GDM1 (cell line): ENCODE results near the gene APLN.

Experiments used
- DNase-seq: peaks from one replicate; lab custom pipeline; 2025; lab: John Stamatoyannopoulos, UW

APLN gene, protein sequence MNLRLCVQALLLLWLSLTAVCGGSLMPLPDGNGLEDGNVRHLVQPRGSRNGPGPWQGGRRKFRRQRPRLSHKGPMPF

DNA sequence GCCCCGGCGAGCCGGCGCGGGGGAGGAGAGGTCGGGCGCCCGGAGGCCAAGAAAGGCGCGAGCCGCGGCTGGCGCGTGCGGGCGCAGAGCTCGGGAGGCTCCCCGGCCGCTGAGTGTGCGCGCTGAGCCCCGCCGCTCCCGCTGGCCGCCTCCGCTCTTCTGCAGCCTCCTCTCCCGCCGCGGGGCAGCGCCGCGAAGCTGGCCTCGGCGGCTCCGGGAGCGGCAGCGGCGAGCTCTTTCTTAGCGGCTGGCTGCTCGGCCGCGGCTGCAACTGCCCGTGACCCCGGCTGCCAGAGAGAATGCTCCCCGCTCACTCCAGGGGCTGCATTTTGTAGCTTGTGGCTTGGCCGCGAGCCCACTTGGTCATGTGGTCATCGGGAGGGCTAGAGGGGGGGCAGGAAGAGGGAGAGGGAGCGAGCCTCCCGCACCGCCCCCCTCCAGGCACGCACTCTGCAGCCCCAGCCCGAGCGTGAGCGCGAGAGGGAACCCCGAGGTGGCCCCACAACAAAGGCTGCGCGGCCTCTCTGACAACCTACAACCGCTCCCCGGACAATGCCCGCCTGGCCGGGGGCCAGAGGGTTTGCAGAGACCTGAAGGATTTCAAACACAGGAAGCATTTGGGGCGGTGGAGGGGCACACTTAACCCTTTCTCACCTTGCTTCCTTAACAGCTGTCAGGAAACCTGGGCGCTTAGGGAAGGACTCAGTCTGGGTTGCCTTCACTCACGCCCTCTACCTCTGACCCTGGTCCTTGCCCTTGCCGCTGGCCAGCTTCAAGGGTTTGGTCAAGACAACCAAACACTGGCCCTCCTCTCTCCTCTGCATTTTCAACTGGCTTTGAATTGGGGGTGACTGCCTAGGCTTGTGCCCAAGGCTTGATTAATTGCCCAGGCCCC, at the start of gene APLN:
APLN (minus strand) TSS at position 305 of the 895 bp plus-strand sequence. CDS start 326 bp downstream, outside the sequence.
- DNase-seq, result no peak

DNA sequence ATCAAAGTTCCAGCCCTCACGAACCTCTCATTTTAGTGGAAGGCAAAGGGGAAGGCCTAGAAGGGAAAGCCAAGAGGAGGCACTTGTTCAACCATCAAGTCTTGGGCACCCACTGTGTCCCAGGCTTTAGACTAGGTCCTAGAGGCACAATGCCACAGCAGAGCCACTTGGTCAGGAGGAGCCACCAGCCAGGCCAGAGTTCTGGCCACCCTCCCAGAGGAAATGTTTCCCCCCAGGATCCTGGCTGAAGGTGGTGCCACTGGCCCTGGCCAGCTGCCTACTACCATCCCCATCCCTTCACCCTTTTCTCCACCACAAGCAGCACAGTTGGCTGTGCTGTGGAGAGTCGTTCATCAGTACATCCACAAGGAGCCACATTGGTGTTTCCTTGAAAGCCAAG, 49.7 kb upstream of the APLN start:
- DNase-seq, result no peak

DNA sequence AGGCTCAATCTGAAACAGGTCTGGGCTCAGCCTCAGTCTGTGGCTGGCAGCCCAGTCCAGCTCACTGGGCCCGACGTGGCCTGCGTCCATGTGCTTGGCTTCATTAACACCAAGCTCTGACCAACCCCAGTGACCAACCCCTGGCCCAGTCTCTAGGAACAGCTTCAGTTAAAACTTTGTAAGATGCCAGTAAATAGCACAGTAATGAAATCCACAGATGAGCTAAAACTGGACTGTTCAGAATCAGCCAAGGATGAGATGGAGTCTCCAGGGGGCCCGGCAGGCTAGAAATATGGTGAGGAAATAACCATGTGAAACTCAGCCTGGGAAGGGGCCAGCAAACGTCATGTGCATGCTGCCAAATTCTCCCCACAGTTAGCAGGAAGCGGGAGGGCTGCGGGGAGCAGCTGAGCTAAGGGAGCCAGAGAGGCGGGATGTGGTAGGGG, 46.9 kb upstream of the APLN start:
- no peak for DNase-seq

DNA sequence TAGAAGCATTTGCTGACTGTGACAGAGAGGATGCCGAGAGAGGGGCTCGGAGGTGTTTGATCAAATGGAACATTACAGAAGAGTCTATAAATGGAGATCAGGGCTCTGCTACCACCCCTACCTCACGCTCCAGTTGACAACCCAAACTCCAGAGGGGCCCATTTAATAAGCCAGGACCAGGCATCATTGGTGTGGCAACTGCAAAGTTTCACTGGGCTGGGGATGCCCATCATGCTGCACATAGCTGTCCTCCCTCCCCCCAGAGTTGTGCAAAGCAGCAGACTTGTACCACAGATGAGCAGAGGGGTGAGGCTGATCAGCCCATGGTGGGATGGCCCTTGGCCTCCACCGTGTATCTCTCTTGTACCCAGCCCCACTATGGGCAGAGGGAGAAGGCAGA, 45.8 kb upstream of the APLN start:
- no peak for DNase-seq

DNA sequence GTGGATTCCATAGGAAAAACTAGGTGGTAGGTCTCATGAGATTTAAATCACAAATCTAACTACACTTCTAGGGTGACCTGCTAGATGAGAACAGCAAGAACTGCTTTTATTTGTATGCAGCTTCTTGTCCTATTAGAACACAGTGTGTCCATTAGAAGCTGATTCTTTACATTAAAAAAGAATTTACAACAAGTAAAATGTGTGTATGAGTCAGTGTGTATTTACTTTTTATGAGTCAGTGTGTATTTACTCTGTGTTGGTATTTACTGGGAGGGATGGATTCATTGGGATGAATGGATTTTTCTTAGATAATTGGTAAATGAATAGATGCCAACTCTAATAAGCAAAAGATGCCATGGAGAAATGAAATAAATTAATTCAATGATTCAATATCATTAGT, 43.4 kb upstream of the APLN start:
- DNase-seq, result no peak

DNA sequence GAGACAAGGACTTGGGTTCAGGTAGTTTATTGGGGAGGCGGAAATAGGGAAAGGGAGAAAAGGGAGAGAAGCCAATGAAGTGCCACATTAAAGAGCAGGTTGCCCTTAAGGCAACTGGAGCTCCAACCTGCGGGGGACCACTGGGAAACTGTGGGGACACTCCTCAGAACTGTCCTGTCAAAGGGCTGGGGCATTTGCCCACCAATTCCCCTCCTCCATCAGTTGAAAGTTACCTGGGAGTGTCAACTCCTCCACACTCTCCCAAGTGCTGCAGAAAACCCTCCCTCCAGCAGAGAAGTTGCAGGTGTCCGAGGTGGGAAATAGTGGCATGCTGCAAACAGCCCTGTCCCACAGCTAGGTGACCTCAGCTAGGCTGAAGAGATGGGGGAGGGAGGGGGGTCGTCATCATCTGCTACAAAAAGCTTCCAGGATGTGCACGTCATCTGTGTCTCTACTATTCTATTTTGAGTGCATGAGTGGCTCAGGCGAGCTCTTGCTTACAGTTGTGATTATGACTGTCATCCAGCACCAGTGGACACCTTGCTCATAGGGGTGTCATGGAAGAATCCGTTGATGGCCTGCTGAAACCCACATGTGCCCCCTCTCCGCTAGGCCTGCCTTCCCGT, 42.6 kb upstream of the APLN start:
- DNase-seq, result no peak

DNA sequence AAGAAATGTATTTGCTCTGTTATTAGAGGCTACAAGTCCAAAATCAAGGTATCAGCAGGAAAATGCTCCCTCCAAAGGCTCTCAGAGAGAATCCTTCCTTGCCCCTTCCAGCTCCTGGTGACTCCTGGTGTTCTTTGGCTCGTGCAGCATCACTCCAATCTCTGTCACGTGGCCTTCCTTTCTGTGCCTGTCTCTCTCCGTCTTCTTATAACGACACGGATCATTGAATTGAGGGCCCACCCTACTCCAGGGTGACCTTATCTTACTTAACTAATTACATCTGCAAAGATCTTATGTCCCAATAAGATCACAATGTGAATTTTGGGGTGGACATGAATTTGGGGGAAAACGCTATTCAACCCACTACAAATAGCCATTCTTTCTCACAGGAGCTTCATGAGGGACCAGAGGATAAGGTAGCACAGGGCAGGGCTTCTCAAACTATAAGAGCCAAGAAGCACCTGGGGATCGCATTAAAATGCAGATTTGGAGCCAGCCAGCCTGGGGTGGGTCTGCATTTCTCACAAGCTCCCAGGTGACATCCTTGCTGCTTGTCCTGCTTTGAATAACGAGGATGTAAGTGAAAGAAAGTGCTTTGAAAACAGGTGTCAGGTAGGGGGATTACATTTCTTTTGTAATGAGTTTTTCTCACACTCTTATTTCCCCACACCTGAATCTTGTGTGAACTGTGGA, 41.9 kb upstream of the APLN start:
- no peak for DNase-seq

DNA sequence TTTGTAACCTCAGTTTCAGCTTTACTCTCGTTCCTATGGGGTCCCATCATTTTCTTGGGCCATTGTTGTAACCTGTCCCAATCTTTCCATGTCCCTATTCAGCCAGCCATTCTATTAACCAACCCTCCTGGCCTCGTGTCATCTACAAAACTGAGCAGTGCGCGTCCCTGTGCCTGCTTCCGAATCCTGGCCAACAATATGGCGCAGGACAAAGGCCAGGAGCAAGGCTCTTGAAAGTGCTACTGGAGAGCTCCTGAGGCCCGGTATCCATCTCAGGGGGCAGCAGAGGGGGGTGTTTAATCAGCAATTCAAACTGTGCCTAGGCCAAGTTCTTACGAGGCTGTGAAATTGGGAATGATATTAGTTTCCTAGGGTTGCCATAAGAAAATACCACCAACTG, 41.2 kb upstream of the APLN start:
- DNase-seq, result no peak

DNA sequence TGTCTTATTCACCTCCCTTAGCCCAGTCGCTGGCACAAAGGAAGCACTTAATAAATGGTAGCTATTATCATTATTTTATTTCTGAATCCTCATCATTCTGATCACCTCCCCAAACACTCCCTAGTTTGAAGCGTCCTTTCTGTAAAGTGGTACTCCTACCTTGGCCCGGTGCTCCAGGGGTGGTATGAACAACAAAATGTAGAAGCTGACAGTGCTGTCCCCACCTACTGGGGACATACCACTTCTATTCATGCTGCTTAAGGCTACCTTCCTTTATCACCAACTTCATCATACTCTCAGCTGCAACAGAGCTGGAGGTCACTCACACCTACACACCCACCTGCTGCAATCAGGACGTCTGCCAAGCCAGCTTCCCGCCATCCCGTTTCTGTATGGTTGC, 40.8 kb upstream of the APLN start:
- DNase-seq, result no peak

DNA sequence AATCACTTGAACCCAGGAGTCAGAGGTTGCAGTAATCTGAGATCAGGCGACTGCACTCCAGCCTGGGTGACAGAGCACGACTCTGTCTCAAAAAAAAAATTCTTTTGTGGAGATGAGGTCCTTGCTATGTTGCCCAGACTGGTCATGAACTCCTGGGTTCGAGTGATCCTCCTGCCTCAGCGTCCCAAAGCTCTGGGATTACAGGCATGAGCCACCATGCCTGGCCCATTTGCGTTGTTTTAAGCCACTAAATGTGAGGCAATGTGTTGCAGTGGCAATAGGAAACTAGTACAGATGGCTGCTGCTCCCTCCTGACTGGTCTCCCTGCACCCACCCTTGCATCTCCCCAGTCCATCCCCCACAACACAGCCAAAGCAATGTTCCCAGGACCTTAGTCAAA, 40.0 kb upstream of the APLN start:
- DNase-seq, result no peak

DNA sequence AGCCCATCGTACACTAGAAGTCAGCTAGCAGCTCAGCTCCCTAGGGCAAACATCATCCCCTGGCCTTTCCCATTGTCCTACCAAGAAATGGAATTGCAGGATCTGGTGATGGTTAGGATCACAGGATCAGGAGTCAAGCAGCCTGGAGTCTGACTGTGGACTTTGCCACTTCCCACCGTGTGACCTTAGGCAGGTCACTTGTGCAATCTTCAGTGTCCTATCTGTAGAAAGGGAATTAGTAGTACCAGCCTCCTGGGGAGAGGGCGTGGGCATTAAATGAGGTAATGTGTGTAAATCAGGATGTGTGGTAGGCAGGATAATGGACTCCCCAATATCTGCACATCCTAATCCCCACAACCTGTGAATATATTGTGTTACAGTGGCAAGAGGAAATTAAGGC, 38.6 kb upstream of the APLN start:
- no peak for DNase-seq

DNA sequence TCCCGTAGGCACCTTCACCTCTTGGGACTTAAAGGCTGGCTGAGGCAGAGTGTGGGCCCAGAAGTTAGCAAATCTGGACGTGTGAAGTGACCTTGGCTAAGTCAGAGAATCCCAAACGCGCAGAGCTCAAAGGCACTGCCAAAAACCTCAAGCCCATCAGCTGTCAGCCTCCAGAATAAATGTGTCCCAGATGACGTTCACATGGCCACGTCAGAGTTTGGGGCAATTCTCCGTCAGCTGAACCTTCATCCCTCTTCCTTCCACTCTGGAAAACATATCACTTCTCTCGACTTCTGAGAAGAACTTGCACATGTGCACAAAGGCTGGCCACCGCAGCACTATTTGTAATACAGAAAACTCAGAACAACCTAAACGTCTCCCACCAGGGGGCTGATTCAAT, 35.7 kb upstream of the APLN start:
- no peak for DNase-seq

DNA sequence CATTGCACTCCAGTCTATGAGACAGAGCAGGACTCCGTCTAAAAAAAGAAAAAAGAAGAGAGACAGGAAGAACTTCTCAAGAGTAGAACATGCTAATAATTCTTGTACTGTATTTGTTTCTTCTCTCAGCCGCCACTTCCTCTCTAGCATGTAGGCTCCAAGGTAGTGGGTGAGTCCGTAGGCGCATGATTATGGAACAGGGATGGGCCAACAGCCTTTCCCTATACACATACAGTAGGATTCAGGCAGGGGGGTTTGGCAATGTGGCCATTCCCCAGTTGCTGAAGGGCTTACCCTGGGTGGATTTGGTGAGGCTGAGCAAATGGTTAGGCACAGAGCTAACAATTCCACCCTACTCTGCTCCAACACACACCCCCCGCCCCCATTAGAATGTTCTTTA, 35.0 kb upstream of the APLN start:
- no peak for DNase-seq

DNA sequence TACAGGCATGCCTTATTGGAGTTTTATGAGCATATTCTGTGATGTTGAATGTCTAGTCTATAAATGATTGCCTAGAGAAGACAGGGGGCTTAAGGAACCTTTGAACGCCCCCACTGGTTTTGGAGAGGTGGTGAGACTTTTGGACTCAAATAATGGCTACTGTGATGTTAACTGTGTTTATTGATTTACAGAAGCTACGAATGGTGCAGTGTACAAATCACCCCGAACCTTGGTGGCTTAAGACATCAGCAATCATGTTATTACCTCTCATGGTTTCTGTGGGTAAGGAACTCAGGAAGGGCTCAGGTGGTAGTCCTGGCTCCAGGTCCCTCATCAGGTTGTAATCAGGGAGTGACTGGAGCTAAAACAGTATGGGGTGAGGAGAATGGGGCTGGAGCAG, 33.3 kb upstream of the APLN start:
- DNase-seq, result no peak

DNA sequence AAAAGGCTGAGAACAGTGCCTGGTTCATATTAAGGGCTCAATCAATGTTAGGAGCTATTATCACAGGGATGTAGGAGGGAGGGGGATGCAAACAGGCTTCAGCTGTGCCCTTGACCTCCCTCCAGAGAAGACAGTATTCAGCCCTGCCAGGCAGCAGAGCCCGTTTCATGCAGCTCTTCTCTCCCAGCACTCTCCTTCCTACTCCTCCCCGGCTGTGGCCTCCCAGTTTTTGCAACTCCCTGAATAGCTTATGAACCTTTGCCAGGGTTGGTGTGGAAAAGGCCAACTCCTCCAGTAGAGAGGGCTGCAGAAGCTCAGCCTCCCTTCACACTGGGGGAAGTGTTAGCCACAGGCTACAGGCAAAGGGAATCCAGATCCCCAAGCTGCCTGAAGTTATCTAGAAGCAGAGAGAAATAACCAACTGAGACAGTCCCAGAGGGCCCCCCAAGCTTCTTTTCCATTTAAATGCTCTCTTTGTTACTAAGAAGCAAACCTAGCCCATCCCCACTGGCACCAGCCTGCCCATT, 31.7 kb upstream of the APLN start:
- DNase-seq, result no peak

DNA sequence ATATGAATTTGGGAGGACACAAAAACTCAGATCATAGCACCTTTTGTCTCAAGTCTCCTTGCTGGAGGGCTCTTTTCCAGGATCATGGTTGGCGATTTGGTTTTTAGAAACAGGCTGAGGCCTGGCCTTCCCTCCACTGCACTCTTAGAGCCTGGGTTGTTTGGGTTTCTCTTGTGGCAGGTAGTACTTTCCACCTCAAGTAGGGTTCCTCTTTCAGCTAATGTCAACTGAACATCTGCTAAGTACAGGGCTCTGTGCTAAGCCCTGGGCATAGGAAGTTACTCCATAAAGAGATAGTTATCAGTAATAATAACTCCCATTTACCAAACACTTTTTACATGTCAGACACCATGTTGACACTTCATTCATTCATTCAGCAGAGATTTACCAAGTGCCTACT, 28.2 kb upstream of the APLN start:
- no peak for DNase-seq

DNA sequence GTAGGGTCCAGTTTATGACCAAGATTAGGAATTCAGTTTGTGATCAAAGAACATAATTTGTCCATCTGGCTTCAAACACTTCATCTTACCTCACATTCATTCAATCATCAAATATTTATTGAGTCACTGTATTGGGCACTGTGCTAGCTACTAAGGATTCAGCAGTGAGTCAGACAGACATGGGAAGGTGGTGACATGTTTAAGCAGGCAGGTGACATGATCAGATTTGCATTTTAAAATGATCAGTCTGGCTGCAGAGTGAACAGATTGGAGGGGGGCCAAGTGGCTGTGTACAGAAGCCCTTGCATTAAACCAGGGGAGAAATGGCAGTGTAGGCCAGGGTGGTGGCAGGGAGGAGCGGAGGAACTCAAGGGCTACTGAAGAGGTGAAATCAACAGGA, 25.1 kb upstream of the APLN start:
- DNase-seq, result no peak

DNA sequence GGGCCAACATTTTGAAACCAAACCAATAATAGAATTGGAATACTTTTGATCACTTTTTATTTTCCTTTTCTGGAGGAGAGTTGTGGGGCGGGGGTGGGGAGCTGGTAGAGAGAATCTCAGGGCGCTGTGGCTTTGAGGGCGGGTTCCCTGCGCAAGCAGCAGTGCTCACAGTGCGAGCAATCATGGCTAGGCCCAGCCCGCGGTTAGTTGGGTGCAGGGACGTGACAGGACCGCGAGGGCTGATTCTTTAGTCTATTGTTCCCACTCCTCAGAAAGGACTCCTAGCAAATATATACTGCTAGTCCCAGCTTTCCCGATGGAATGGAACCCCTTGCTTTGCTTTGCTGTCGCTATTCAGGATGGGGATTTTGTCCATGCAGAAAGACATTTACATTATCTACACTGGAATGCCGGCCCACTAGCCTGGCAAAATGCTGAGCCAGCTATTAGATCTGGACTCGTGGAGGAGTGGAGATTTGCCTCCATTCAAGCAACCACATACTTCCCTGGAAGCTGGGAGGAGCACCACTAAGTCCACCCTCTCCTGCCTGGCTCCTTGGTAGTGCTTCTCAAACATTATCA, 23.9 kb upstream of the APLN start:
- DNase-seq, result no peak

DNA sequence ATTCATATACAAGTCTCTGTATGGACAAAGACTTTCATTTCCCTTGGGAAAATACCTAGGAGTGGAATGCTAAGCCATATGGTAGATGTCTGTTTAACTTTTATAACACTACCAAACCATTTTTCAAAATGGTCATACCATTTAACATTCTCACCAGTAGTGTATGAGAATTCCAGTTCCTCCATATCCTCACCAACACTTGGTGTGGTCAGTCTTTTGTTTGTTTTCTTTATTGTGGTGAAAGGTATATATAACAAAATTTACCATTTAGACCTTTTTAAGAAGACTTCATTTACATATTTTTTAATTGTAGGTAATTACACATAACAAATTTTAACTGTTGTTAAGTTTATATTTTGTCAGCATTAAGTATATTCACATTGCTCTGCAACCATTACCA, 12.7 kb upstream of the APLN start:
- DNase-seq, result no peak

DNA sequence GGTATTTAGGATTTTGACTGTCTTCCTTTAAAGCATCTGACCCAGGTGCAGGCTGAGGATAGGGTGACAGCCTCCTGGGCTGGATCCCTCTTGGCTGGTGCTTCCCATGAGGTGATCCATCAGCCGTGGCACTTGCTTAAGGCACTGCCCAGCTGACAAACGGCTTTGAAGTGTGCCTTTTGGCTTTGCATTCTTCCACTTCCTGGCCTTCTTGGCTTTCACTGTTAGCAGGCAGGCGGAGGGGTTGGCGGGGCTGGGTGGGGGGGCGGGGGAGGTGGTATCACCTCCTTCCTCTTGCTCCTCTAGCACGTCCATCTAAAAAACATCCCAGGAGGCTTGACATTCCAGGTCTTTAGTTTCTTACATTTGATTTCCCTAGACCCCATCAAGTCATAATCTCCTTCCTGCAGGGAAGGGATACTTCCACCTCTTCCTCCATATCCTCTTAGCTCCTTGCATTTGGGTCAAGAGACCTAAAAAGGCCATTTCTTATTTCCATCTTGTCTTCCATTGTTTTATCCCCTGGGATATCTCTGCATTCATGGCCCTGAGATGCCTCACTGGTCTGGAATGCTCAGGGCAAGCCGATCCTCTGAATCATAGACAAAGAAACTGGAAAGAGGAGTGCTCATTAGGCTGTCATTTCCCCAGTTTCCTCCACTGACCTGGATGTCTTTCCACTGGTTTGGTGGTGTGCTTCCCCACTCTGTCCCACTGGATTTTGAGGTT, 11.3 kb upstream of the APLN start:
- no peak for DNase-seq

DNA sequence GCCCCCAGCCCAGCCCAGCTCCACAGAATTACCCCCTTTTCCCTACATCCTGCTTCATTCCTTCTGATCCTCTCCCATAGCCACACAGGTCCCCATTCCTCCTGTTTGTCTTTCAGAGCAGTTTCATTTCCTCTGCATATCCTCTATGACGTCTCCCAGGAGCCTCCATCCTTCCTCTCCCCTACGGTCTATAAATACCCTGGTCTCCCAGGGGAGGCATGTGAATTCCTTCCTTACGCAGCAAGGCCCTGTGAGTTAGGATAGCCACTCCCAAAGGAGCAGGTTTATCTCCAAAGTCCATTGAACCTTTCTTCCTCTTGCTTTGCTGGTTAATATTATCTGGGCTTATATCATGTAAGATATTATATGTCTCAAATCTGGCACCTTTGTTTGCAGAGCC, 8.4 kb upstream of the APLN start:
- no peak for DNase-seq

DNA sequence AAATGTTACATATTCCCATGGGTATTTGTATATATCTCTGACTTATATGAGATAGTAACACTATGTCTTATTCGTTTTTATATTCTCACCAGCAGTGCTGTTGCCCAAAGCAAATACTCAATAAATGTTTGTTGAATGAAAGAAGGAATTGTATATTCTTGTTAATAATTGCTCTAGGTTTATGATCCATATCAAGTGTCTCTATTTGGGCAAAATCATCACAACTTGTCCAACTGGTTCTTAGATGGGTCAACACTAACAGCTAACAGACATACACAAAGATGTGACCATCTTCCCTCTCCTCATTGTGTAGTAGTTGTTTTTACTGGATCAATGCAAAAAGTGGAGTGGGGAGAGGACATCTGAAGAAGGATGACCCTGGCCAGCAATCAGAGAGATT, 6.6 kb upstream of the APLN start:
- DNase-seq, result no peak
